ENCODE measurements around the gene CUZD1.
"Not testable (repeated sequence)": the region's sequence is repeated elsewhere in the genome, so short reads cannot be mapped to it uniquely, and the experiment has no call there.

Gene CUZD1

DNA sequence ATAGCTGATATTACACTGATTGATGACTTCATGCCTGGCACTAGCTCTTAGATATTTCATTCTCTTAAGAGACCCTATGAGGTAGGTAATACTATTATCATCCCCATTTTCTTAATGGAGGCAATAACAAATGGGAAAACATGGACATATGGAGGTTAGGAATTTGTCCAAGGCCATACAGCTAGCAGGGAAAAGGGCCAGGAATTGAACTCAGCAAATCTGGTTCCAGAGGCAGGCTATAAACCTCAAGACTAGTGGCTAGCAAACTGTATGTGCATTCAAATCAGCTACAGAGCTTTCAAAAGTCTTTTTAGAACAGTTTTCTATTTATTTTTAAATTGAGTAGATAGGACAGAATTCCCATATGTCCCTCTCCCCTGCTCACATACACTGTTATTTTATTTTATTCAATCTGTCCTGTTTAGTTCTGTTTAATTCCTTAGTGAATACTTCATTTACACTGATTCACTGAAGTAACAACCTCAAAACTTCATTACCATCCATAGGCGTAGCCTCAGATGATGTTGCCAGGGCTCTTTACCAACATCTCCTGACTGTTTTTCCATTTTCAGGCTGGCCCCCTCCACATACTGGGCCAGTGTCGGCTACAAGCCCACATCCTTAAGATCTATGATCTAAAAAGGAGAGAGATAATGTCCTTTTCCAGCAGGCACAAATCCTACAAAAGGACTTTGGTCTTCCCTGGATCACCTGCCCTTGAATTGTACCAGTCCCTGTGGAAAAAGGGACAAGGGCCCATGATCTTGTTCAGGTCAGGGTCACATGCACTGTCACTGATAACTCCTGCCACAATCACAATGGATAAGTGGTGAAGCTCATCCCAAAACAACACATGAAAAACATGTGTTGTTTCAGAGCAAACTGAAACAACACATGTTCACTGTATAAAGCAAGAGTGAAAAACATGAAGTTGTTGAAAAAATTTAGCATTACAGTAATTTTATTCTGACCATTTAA lies 17.8 kb upstream of the CUZD1 start:
- TF ChIP-seq, protein P1, sequence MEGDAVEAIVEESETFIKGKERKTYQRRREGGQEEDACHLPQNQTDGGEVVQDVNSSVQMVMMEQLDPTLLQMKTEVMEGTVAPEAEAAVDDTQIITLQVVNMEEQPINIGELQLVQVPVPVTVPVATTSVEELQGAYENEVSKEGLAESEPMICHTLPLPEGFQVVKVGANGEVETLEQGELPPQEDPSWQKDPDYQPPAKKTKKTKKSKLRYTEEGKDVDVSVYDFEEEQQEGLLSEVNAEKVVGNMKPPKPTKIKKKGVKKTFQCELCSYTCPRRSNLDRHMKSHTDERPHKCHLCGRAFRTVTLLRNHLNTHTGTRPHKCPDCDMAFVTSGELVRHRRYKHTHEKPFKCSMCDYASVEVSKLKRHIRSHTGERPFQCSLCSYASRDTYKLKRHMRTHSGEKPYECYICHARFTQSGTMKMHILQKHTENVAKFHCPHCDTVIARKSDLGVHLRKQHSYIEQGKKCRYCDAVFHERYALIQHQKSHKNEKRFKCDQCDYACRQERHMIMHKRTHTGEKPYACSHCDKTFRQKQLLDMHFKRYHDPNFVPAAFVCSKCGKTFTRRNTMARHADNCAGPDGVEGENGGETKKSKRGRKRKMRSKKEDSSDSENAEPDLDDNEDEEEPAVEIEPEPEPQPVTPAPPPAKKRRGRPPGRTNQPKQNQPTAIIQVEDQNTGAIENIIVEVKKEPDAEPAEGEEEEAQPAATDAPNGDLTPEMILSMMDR (IDR thresholded peaks at IDR 0.05; ENCODE audit: low read depth, low read length, missing control alignments), result no peak
- DNase-seq (ENCODE audit: extremely low read depth, low read depth), result no peak
- H3K4me3 ChIP-seq (replicated peaks; ENCODE audit: low read depth, low read length), result no peak overlapping the region

GRCh38 chr10:122861711-122862161 lies 16.1 kb upstream of the CUZD1 start:
- no peak for DNase-seq (ENCODE audit: extremely low read depth, low read depth)

GRCh38 chr10:122859527-122859926 lies 13.9 kb upstream of the CUZD1 start:
- no peak overlapping the region for H3K4me3 ChIP-seq (replicated peaks; ENCODE audit: low read depth, low read length)
- TF ChIP-seq, protein P1 (IDR thresholded peaks at IDR 0.05; ENCODE audit: low read depth, low read length, missing control alignments), result no peak
- no peak for DNase-seq (ENCODE audit: extremely low read depth, low read depth)

More at GRCh38 chr10:122861711-122862161, 16.1 kb upstream of the CUZD1 start:
- TF ChIP-seq, protein P1 (IDR thresholded peaks at IDR 0.05; ENCODE audit: low read depth, low read length, missing control alignments), result no peak
- H3K4me3 ChIP-seq (replicated peaks; ENCODE audit: low read depth, low read length), result no peak overlapping the region

DNA sequence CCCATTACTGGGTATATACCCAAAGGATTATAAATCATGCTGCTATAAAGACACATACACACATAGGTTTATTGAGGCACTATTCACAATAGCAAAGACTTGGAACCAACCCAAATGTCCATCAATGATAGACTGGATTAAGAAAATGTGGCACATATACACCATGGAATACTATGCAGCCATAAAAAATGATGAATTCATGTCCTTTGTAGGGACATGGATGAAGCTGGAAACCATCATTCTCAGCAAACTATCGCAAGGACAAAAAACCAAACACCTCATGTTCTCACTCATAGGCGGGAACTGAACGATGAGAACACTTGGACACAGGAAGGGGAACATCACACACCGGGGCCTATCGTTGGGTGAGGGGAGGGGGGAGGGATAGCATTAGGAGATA lies 12.4 kb upstream of the CUZD1 start:
- DNase-seq (ENCODE audit: extremely low read depth, low read depth); H3K4me3 ChIP-seq (replicated peaks; ENCODE audit: low read depth, low read length): not testable (repeated sequence)

DNA sequence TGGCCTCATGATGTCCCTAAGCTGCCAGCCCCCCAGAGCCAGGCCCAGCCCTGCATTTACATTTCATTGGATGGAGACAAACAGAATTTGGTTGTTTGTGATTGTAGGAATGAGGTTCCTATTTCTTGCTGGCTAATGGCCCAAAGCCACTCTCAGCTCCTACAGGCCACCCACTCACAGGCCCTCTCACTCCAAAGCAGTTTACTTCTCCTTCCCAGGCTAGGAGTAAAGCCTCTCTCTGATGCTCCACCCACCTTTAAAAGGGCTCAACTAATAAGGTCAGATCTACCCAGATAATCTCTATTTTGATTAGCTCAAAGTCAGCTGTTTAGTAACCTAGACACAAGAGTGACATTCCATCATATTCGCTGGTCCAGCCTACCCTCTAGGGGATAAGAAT lies 11.2 kb upstream of the CUZD1 start:
- DNase-seq (ENCODE audit: extremely low read depth, low read depth), result no peak
- no peak overlapping the region for H3K4me3 ChIP-seq (replicated peaks; ENCODE audit: low read depth, low read length)
- TF ChIP-seq, protein P1 (IDR thresholded peaks at IDR 0.05; ENCODE audit: low read depth, low read length, missing control alignments), result no peak

- DNase-seq (ENCODE audit: extremely low read depth, low read depth), result no peak
- no peak overlapping the region for H3K4me3 ChIP-seq (replicated peaks; ENCODE audit: low read depth, low read length)
- TF ChIP-seq, protein P1 (IDR thresholded peaks at IDR 0.05; ENCODE audit: low read depth, low read length, missing control alignments), result no peak
These were observed 10.1 kb upstream of the CUZD1 start for GRCh38 chr10:122855745-122856144.

DNA sequence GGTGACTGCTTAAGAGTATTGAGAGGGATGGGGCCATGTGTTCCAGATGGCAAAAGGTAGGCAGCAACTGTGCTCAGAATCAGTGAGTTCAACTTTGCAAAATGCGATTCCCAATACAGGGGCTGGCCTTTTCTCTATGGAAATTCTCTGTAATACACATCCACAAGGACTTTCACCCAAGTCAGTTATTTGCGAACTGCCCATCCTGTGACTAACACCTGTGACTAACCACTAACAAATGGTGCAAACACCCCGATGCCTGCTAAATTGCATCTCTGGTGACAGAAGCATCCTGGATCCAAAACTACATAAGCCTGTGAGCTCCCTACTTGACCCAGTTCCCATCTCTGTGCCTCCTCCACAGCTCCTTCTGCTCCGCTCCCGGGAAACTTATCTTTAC lies 9.0 kb upstream of the CUZD1 start:
- TF ChIP-seq, protein P1 (IDR thresholded peaks at IDR 0.05; ENCODE audit: low read depth, low read length, missing control alignments), result no peak
- no peak overlapping the region for H3K4me3 ChIP-seq (replicated peaks; ENCODE audit: low read depth, low read length)
- DNase-seq (ENCODE audit: extremely low read depth, low read depth), result no peak
